Umbilical cord (tissue), 2 donors: ENCODE results near the gene CBR3. TPM values are rescaled to one million over a fixed set of nuclear protein-coding genes. Genes with fewer than 3 reads are reported as not detected.
A peak's percentile ranks its signal among the peaks of the same experiment; 100 is the strongest.

ENCODE experiments used
- DNase-seq: peaks from one replicate; pipeline ENCODE4 v3.0.0-alpha.2; 2015; ENCODE audit warnings: low spot score
- total RNA-seq: library from RNA; depleted of rRNA; stranded (reverse); fragments of >200 nt; gene quantifications from one replicate; pipeline ENCODE4 v1.2.3, GENCODE V29; 2014; ENCODE audit warnings: low replicate concordance; ENCODE audit not compliant: insufficient read depth

CBR3 gene
- total RNA-seq, 1 donor from 2014 or later = not detected

- no peak for DNase-seq
Measured at GRCh38 chr21:36183144-36183795, 48.4 kb downstream of the CBR3 start.

- no peak for DNase-seq
Measured at GRCh38 chr21:36184545-36184944, 49.7 kb downstream of the CBR3 start.

GRCh38 chr21:36185523-36185922 lies 50.6 kb downstream of the CBR3 start:
- DNase-seq = no peak

- DNase-seq = no peak
Measured at GRCh38 chr21:36186081-36186480, 51.2 kb downstream of the CBR3 start.

GRCh38 chr21:36186506-36187399 lies 51.9 kb downstream of the CBR3 start:
- no peak for DNase-seq

- no peak for DNase-seq
Measured at GRCh38 chr21:36188081-36188681, 53.3 kb downstream of the CBR3 start.

GRCh38 chr21:36188937-36189336 lies 54.1 kb downstream of the CBR3 start:
- no peak for DNase-seq

- DNase-seq = no peak
Measured at GRCh38 chr21:36190736-36191135, 55.9 kb downstream of the CBR3 start.

GRCh38 chr21:36193200-36193599 lies 58.3 kb downstream of the CBR3 start:
- DNase-seq = peak; percentile 18

GRCh38 chr21:36194024-36194423 lies 59.1 kb downstream of the CBR3 start:
- DNase-seq = peak; percentile 37

GRCh38 chr21:36195613-36196012 lies 60.7 kb downstream of the CBR3 start:
- no peak for DNase-seq

Other genes with a start within 250 kb of the CBR3 start
- 11.1 TPM for gene SETD4, start 74.6 kb upstream of the CBR3 start, total RNA-seq
- gene CBR1, start 65.1 kb upstream of the CBR3 start, total RNA-seq = 86.4 TPM
- 13.2 TPM for gene DOP1B, start 21.7 kb downstream of the CBR3 start, total RNA-seq
- gene MORC3, start 185.1 kb downstream of the CBR3 start, total RNA-seq = 89.3 TPM